PC-3 (cell line): ENCODE measurements around the gene PCYT2. TPM values are rescaled to one million over a fixed set of nuclear protein-coding genes. Genes with fewer than 3 reads are reported as not detected.

Experiments
- ATAC-seq: fragments of 200-7000 bp; cut with Tn5 transposase; 2 replicates; pipeline ENCODE4 v1.9.1; 2020; ENCODE audit warnings: mild to moderate bottlenecking, moderate library complexity
- BruUV-seq: library from RNA; stranded (reverse); fragments of 400-500 nt; replicated peaks from 2 replicates; lab custom pipeline; 2021; lab: Mats Ljungman, UMichigan
- CTCF ChIA-PET: fragments of 300-600 bp; sonication (Branson Sonifier 250); formaldehyde crosslinking; loops from one replicate; lab custom pipeline; 2022; ENCODE audit warnings: antibody characterized with exemption; lab: Charles Lee
- POLR2A ChIA-PET: fragments of 300-600 bp; sonication (Branson Sonifier 250); formaldehyde crosslinking; loops from one replicate; lab custom pipeline; 2022; ENCODE audit warnings: antibody characterized with exemption; ENCODE audit not compliant: unreplicated experiment; lab: Charles Lee
- DNase-seq: peaks from one replicate; pipeline ENCODE4 v3.0.0-alpha.2; 2015
- H2AFZ ChIP-seq: fragments of 300-600 bp; sonication (generic); 2 replicates; pipeline ENCODE4 v1.6.0; 2016; ENCODE audit warnings: antibody characterized with exemption, low read length
- H3F3A ChIP-seq: fragments of 300-600 bp; sonication (generic); one replicate; pipeline ENCODE4 v1.6.0; 2017; ENCODE audit warnings: antibody characterized with exemption, low read length, control low read depth, mild to moderate bottlenecking; ENCODE audit not compliant: unreplicated experiment
- H3K27ac ChIP-seq: fragments of 300-600 bp; sonication (generic); 2 replicates; pipeline ENCODE4 v1.5.1; 2016; ENCODE audit warnings: mild to moderate bottlenecking, low read length
- H3K27me3 ChIP-seq: fragments of 300-600 bp; sonication (generic); 2 replicates; pipeline ENCODE4 v1.6.1; 2016; ENCODE audit warnings: low read length, mixed read lengths
- H3K36me3 ChIP-seq: fragments of 300-600 bp; sonication (generic); 2 replicates; pipeline ENCODE4 v1.6.1; 2016; ENCODE audit warnings: low read depth, mixed run types, low read length, mixed read lengths
- H3K4me1 ChIP-seq: fragments of 300-600 bp; sonication (generic); 2 replicates; pipeline ENCODE4 v1.5.1; 2016; ENCODE audit warnings: low read length; ENCODE audit not compliant: insufficient read depth
- H3K4me2 ChIP-seq: fragments of 300-600 bp; sonication (generic); 2 replicates; pipeline ENCODE4 v1.6.0; 2016; ENCODE audit warnings: low read length
- H3K4me3 ChIP-seq: fragments of 300-600 bp; sonication (generic); 2 replicates; pipeline ENCODE4 v1.5.1; 2016; ENCODE audit warnings: mild to moderate bottlenecking, low read length, mixed read lengths
- H3K79me2 ChIP-seq: fragments of 300-600 bp; sonication (generic); 2 replicates; pipeline ENCODE4 v1.6.1; 2017; ENCODE audit warnings: low read length, mixed read lengths
- H3K9ac ChIP-seq: fragments of 300-600 bp; sonication (generic); 2 replicates; pipeline ENCODE4 v1.6.0; 2016; ENCODE audit warnings: mild to moderate bottlenecking, low read length
- H3K9me2 ChIP-seq: fragments of 300-600 bp; sonication (generic); replicated peaks from 2 replicates; pipeline ENCODE4 v1.6.1; 2016; ENCODE audit warnings: mixed run types, low read length, mixed read lengths
- H3K9me3 ChIP-seq: fragments of 300-600 bp; sonication (generic); 2 replicates; pipeline ENCODE4 v1.6.1; 2016; ENCODE audit warnings: low read length, mixed read lengths
- H4K20me1 ChIP-seq: fragments of 300-600 bp; sonication (generic); 2 replicates; pipeline ENCODE4 v1.6.1; 2016; ENCODE audit warnings: low read length, mixed read lengths
- EZH2 ChIP-seq: fragments of 300-600 bp; sonication (generic); IDR thresholded peaks from one replicate; pipeline ENCODE4 v1.6.1; 2017; ENCODE audit warnings: antibody characterized with exemption, mild to moderate bottlenecking, low read length; ENCODE audit not compliant: unreplicated experiment
- EZH2phosphoT487 ChIP-seq: fragments of 300-600 bp; sonication (generic); IDR thresholded peaks from 2 replicates; pipeline ENCODE4 v1.6.1; 2018; ENCODE audit warnings: mild to moderate bottlenecking, antibody characterized with exemption, low read length, borderline replicate concordance
- intact Hi-C: fragments of 100-400 bp; cut with micrococcal nuclease; formaldehyde crosslinking; loops from 2 replicates; pipeline ENCODE4 v1.9.0; 2023
- total RNA-seq: library from RNA; depleted of rRNA; stranded (reverse); fragments of >200 nt; gene quantifications from 2 replicates; pipeline ENCODE4 v1.2.3, GENCODE V29; 2014
- TF ChIP-seq, protein P1 (sequence below): fragments of 300-600 bp; sonication (generic); conservative IDR thresholded peaks from 2 replicates; pipeline ENCODE4 v1.5.1; 2017; ENCODE audit warnings: antibody characterized with exemption, low read depth, mild to moderate bottlenecking, low read length

The PCYT2 gene
- total RNA-seq, 1 experiment from 2014 or later = 33.3 TPM

- H3K4me1 ChIP-seq = peaks cover 48% of the 10 kb centered on the region
- peak; percentile 82 for DNase-seq
- H3K9ac ChIP-seq = peak overlapping the region; percentile 78
- no peak for TF ChIP-seq EZH2phosphoT487
- TF ChIP-seq, protein P1, sequence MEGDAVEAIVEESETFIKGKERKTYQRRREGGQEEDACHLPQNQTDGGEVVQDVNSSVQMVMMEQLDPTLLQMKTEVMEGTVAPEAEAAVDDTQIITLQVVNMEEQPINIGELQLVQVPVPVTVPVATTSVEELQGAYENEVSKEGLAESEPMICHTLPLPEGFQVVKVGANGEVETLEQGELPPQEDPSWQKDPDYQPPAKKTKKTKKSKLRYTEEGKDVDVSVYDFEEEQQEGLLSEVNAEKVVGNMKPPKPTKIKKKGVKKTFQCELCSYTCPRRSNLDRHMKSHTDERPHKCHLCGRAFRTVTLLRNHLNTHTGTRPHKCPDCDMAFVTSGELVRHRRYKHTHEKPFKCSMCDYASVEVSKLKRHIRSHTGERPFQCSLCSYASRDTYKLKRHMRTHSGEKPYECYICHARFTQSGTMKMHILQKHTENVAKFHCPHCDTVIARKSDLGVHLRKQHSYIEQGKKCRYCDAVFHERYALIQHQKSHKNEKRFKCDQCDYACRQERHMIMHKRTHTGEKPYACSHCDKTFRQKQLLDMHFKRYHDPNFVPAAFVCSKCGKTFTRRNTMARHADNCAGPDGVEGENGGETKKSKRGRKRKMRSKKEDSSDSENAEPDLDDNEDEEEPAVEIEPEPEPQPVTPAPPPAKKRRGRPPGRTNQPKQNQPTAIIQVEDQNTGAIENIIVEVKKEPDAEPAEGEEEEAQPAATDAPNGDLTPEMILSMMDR = no peak
- 0 out of 2 replicates have a peak, but pooled peaks cover 18% of the 10 kb centered on the region for H4K20me1 ChIP-seq
- H2AFZ ChIP-seq = no peak overlapping the region
- H3K4me2 ChIP-seq = peak overlapping the region; percentile 86
- intact Hi-C loops = no loop called here
- peak overlapping the region; percentile 75 for H3K4me3 ChIP-seq
- H3K9me3 ChIP-seq = no peaks in the 10 kb centered on the region
- POLR2A ChIA-PET = interaction anchor here (0.7 kb wide), 1 partner anchor 51 kb away, joined by 3 read pairs; no protein-coding TSS in a partner anchor
- peak overlapping the region; percentile 33 for H3K27ac ChIP-seq
- H3K36me3 ChIP-seq = peaks cover 26% of the 10 kb centered on the region; the same call in 1 of the 2 replicates
- H3K9me2 ChIP-seq = no peaks in the 10 kb centered on the region
- peaks cover 52% of the 10 kb centered on the region for H3K79me2 ChIP-seq
- ATAC-seq = peak; percentile 49
- H3K27me3 ChIP-seq = no peaks in the 10 kb centered on the region
- CTCF ChIA-PET = interaction anchor here (0.6 kb wide), 1 partner anchor 487 kb away, joined by 10 read pairs; no protein-coding TSS in a partner anchor
- no TSS peak for BruUV-seq
- H3F3A ChIP-seq = peaks cover 7% of the 10 kb centered on the region
These were observed 5.2 kb upstream of the PCYT2 start for GRCh38 chr17:81916234-81917001.

GRCh38 chr17:81915331-81915730 is 4.1 kb upstream of the PCYT2 start:
- no peak overlapping the region for H3K9ac ChIP-seq
- no peak for TF ChIP-seq EZH2
- no peak for TF ChIP-seq EZH2phosphoT487
- TF ChIP-seq, protein P1 = no peak
- ChIA-PET POLR2A (no interaction called here), CTCF (no interaction called here)
- peaks cover 51% of the 10 kb centered on the region for H3K4me1 ChIP-seq
- H3K9me3 ChIP-seq = no peaks in the 10 kb centered on the region
- DNase-seq (no peak), ATAC-seq (no peak)
- H3K4me2 ChIP-seq = no peak overlapping the region
- H3K4me3 ChIP-seq = no peak overlapping the region
- peaks cover 41% of the 10 kb centered on the region for H3K79me2 ChIP-seq
- H4K20me1 ChIP-seq = 0 out of 2 replicates have a peak, but pooled peaks cover 18% of the 10 kb centered on the region
- H2AFZ ChIP-seq = no peak overlapping the region
- H3K36me3 ChIP-seq = peaks cover 26% of the 10 kb centered on the region; the same call in 1 of the 2 replicates
- BruUV-seq = no TSS peak
- no peaks in the 10 kb centered on the region for H3K9me2 ChIP-seq
- peaks cover 7% of the 10 kb centered on the region for H3F3A ChIP-seq
- no peaks in the 10 kb centered on the region for H3K27me3 ChIP-seq
- no peak overlapping the region for H3K27ac ChIP-seq
- intact Hi-C loops = no loop called here
